NCI-H748 (cell line): Measurements from ENCODE around the gene MPO.

Experiments
- DNase-seq: peaks from one replicate; lab custom pipeline; 2025; ENCODE audit not compliant: unreplicated experiment; lab: John Stamatoyannopoulos, UW

Gene MPO

DNA sequence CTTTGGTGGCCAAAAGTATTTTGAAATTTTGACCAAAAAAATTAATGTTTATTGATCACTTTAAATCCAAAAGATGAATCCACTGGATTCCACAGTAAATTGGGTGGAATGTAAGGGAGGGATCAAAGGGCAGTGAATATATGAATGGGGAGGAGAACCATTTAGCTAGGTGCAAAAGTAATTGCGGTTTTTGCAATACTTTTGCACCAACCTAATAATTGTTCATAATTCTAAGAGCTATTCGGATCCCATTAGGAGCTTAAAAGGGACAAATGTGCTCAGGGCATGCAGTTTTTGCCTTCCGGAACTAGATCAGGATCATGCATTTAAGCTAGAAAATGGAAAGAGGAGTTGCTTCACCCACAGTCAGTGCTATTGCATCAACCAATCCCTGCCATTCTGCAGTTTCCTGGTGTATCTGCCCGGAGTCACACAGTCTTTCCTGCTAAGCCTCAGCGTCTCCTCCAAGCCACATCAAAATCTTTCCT is 42.5 kb downstream of the MPO start, which contains the start of gene LPO:
Gene LPO, plus strand, starts transcription at position 438 of the 488 bp plus-strand sequence. CDS start 4,396 bp downstream, outside the sequence.
- DNase-seq: no peak

DNA sequence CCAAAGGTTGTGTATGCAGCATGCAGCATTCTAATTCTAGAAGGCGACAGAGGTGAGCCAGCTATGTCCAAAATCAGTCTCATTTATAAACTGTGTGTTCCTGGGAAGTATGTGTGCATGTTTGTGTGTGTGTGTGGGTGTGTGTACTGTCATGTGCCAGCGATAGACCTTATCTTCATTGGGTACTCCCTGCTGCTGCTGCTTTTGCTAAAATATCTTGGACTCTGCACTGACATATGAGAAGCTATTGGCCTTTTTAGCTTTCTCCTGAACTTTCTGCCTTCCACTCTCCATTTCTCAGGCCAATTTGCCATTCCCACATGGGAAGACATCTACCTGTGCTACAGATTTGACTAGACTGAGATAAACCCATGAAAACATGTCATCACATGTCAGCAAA is 44.3 kb downstream of the MPO start:
- no peak for DNase-seq

DNA sequence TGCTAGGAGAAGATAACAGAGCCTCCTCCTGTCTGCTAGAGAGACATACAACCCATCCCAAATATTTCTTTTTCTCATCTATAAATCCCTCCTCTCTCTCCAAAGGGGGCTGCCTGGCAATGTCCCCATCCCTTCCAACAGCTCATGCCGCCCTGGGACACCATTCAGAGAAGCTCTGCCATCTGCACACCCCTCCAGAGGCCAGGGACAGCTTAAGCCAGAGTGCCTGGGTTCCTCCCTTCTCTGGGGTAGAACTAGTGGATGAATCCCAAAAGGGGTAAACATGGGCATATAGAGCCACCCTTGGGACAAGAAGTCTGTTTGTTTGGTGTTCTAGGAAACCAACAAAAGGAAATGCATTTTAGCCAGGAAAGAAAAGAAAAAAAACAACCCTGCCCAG is 44.9 kb downstream of the MPO start:
- DNase-seq: no peak

DNA sequence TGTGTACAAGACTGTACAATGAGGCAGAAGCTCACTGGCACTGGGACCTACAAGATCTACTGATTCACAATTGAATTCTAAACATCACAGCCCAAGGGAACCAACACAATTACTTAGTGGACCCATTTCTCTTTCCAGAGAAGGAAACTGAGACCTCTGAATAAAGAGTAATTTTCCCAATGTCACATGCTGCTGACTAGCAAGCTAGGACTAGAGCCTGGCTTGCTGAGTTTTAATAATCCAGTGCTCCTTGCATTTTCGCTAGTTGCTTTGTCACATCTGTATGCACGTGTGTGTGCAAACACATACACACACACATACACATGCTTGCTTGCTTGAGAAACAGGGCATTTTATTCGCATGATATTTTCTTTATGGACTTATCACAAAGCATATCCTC is 46.2 kb downstream of the MPO start:
- no peak for DNase-seq

DNA sequence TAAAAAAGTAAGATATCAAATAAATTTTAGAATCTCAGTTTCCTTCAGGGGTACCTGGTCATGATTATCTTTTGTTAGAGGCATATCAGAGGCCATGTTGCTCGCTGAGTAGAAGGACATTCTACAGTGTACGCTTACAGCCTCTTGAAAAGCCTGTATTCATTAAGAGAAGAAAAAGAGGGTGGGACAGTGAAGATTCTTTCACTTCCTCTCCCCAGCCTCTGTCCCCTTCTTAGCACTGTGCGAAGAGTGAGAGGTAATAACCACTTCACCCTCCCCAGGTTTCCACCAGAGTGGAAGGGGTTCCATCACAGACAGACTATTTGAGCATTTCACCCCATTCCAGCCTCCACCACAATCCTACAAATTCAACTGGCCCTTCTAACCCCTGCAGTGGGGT is 47.2 kb downstream of the MPO start:
- DNase-seq: no peak

DNA sequence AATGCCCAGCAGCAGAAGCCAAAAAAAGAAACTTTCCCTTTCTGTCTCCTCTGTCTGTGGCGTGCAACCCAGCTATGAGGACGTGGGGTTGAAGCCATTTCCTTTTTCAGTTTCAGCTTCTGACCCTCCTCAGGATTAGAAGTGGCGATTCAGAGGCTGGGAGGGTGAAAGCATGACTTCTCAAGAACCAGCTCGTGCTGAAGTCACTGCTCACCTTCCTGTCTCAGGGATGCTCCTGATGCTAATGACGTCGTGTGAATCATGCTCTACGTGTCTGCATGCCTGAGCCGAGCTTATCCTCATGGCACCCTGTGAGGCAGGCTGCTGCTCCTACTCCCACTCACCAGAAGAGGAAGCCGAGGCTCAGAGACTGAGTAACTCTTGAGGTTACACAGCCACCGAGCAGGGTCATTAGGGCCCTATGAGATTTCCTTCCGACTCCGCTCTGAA is 48.0 kb downstream of the MPO start:
- DNase-seq: no peak

DNA sequence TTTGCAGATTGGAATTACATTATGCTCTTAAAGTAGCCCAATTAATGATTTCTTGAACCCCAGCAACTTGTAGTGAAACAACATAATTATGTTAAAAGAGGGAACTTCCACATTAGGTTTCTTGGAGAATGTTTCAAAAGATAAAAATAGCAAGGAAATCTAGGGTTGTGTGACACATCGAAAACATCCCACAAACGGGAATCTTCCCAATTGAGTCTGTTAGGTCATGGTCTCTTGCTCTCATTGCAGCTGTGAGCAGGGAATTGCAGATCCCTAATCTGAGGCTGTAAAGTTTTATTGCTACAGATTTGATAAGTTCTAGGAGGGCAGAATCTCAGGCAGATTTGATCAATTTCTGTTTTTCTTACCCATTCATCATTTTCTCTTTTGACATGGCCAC is 49.1 kb downstream of the MPO start:
- DNase-seq: no peak

DNA sequence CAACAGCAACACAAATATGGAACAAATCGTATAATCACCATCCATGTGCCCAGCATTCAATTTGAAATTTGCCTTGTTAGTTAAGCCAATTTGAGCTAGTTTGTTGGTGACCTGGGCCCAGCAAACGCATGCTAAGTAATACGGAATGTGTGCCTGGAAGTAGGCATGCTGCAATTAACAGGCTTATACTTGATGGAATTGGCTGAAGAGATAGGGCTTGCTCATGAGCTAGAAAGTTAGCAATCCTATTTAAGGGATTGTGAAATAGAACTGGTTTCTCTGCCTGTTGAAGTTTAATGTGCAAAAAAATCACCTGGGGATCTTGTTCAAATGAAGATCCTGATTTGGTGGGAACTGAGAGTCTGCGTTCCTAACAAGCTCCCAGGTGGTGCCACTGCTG is 50.9 kb downstream of the MPO start:
- DNase-seq: no peak

DNA sequence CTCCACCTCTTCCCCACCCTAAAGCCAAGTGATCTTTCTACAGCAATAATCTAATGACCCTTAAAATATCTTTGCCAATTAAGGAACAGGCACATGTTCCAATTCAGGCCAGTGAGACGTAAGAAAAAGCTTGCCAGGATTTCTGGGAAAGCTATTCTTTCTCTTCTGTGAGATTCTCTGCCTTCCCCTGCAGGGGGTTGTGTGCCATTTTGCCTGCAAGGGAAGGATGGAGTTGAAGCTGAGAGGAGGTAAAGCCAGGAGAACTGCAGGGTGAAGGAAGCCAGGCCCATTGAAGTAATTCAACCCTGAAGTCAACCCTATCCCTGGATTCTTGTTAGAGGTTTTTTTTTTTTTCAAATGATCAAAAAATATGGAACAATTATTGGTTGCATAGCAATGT is 51.4 kb downstream of the MPO start:
- no peak for DNase-seq

DNA sequence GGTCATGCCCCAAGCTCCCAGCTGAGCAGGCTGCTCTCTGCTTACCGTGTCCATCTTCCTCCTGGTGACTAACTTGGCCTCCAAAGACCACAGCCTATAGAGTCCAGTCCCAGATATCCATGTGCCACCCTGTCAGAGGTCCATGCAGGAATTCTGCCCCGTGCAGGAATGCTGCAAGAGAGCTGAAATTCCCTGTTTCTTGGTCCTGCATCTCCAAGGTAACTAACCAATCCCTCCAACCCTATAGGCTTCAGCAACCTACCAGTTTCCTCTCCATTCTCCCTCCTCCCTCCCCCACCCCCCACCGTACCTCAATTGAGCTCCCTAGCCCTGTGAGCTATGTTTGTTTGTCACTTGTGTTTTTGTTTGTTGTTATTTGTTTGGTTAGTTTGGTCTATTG is 52.1 kb downstream of the MPO start:
- no peak for DNase-seq

DNA sequence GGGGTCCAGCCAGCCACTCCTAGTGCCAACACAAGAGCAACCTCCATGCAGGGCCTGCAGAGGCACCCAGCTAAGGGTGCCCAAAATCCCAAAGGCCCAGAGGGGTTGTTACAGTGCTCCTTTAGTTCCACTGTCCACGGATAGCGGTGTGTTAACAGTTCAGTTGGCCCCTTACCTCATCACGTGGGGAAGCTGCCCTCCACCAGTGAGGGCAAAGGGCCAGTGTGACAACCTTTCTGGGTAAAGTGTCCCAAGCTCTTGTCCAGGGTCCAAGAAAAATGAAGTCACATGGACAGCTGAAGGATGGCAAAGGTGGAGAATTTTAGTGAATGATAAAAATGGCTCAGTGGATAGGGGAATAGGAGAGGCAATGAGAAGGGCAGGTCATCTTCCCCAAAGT is 53.0 kb downstream of the MPO start:
- DNase-seq: no peak

DNA sequence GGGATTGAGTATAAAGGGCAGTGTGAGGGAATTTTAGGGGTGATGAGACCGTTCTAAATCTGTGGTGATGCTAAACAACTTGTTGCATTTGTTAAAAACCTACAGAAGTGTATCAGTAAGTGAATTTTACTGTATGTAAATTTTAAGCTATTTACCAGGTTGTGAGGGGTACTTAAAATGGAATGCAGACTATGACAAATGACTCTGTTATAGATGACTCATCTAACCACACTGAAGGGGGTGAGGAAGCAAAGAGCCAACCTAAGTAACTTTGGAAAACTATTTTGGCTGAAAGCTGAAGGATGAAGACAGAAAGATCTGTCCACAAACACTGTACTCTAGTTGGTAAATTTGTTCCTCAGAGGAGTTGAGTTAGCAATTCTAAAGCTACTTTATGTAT is 56.4 kb downstream of the MPO start:
- DNase-seq: no peak
